BE2C (cell line): ENCODE results near the gene NHLRC1. TPM values are rescaled to one million over a fixed set of nuclear protein-coding genes. Genes with fewer than 3 reads are reported as not detected.
A peak's percentile ranks its signal among the peaks of the same experiment; 100 is the strongest.

Source experiments
- DNase-seq: peaks from one replicate; pipeline ENCODE4 v3.0.0-alpha.2; 2020
- H3K27me3 ChIP-seq: fragments of 250-450 bp; sonication (Bioruptor Pico); 2 replicates; pipeline ENCODE4 v1.5.1; 2020; ENCODE audit warnings: mild to moderate bottlenecking
- H3K36me3 ChIP-seq: fragments of 250-450 bp; sonication (Bioruptor Pico); 2 replicates; pipeline ENCODE4 v1.5.1; 2020; ENCODE audit warnings: mild to moderate bottlenecking
- H3K4me1 ChIP-seq: fragments of 250-450 bp; sonication (Bioruptor Pico); 2 replicates; pipeline ENCODE4 v1.5.1; 2020
- H3K4me3 ChIP-seq: 2 replicates; pipeline ENCODE4 v1.5.1; 2011; ENCODE audit warnings: low read depth, low read length
- H3K9me3 ChIP-seq: fragments of 250-450 bp; sonication (Bioruptor Pico); 2 replicates; pipeline ENCODE4 v1.5.1; 2020
- polyA plus RNA-seq: library from polyadenylated mRNA; unstranded; fragments of >200 nt; gene quantifications from one replicate; pipeline ENCODE4 v1.2.1, GENCODE V29; 2012; ENCODE audit warnings: low read depth, missing spikeins; ENCODE audit not compliant: insufficient read length, insufficient read depth
- TF ChIP-seq, protein P1 (sequence below): IDR thresholded peaks from 2 replicates; pipeline ENCODE4 v1.5.1; 2012; ENCODE audit warnings: mild to moderate bottlenecking, low read depth, low read length

Gene NHLRC1
- 4.7 TPM for polyA plus RNA-seq

DNA sequence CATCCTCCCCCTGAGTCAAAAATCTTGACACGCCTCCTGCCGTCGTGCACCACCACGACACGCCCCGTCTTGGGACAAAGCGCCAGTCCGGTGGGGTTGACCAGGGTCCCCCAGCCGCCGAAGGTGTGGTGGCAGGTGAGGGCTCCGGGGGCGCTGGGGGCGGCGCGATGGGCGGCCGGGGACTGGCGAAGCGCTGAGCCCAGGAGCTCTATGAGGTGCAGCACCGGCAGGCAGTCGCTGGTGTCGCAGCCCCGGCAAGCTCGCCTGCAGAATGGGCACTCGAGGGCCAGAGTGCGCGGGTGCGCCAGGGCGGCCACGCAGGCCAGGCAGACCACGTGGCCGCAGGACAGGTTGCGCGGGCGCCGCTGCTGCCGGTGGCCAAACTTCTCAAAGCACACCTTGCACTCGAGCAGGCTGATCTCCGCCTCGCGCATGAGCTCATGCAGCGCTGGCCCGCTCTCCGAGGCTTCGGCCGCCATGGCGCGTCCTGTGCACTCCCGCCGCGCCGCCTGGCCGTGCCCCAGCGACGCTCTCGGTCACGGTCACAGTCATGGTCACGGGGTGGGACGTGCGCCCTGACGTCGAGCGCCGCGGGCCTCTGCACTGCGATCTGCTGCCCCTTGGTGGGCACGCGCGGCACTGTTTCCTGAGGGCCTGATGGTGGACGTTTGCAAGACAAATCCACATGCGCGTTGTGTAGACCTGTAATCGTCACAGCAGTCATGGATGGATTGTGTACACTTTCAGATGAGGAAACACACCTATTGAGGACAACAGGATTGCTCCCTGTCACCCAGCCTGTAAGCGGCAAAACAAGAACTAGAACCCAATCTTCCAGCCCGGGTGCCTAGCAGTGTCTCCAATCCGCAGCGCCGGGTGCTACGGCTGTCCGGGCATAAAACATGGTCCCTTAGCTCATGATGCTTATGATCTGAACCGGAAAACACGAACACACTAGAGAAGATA lies at the start of gene NHLRC1:
NHLRC1 (minus strand) TSS at position 550 of the 966 bp plus-strand sequence; CDS start at position 479, 71 bp downstream.
- Histone ChIP-seq H3K27me3 (no peaks in the 10 kb centered on the region), H3K4me1 (no peaks in the 10 kb centered on the region), H3K9me3 (no peaks in the 10 kb centered on the region), H3K36me3 (no peaks in the 10 kb centered on the region), H3K4me3 (no peak within 1 kb of the TSS)
- DNase-seq: peak; percentile 82
- TF ChIP-seq, protein P1, sequence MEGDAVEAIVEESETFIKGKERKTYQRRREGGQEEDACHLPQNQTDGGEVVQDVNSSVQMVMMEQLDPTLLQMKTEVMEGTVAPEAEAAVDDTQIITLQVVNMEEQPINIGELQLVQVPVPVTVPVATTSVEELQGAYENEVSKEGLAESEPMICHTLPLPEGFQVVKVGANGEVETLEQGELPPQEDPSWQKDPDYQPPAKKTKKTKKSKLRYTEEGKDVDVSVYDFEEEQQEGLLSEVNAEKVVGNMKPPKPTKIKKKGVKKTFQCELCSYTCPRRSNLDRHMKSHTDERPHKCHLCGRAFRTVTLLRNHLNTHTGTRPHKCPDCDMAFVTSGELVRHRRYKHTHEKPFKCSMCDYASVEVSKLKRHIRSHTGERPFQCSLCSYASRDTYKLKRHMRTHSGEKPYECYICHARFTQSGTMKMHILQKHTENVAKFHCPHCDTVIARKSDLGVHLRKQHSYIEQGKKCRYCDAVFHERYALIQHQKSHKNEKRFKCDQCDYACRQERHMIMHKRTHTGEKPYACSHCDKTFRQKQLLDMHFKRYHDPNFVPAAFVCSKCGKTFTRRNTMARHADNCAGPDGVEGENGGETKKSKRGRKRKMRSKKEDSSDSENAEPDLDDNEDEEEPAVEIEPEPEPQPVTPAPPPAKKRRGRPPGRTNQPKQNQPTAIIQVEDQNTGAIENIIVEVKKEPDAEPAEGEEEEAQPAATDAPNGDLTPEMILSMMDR: peak; percentile 65

DNA sequence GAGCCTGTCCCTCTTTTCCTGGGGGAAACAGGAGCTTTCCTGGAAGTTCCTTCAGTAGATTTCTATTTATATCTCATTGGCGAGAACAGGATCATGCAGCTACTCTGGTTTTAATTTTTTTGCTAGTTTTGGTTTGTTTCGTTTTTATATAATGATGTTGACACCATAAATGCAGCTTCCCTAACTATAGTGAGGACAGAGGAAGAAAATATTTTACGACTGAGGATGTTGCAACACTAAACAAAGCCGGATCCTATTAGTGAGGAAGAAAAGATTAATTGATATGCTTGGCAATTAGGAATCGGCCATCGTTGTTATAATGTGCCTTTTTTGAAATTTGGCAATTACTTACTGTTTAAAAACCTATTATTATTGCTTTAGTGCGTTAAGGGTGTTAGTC lies 49.4 kb upstream of the NHLRC1 start:
- no peaks in the 10 kb centered on the region for H3K36me3 ChIP-seq
- H3K4me3 ChIP-seq: no peak overlapping the region
- no peak for DNase-seq
- no peaks in the 10 kb centered on the region for H3K27me3 ChIP-seq
- TF ChIP-seq, protein P1: no peak
- H3K9me3 ChIP-seq: no peaks in the 10 kb centered on the region
- no peaks in the 10 kb centered on the region for H3K4me1 ChIP-seq

DNA sequence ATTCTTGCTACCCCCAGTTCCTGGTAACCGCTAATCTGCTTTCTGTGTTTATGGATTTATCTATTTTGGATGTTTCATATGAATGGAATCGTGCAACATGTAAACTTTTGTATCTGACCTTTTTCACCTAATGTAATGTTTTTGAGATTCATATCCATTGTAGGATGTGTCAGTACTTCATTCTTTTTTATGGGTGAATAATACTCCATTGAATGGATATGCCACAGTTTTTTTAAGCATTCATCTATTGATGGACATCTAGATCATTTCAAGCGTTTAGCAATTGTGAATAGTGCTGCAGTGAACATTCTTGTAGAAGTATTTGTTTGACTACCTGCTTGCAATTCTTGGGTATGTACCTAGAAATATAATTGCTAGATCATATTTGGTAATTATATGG lies 45.8 kb upstream of the NHLRC1 start:
- Histone ChIP-seq H3K9me3 (no peaks in the 10 kb centered on the region), H3K4me1 (no peaks in the 10 kb centered on the region), H3K27me3 (no peaks in the 10 kb centered on the region), H3K4me3 (no peak overlapping the region), H3K36me3 (no peaks in the 10 kb centered on the region)
- TF ChIP-seq, protein P1: no peak
- no peak for DNase-seq

DNA sequence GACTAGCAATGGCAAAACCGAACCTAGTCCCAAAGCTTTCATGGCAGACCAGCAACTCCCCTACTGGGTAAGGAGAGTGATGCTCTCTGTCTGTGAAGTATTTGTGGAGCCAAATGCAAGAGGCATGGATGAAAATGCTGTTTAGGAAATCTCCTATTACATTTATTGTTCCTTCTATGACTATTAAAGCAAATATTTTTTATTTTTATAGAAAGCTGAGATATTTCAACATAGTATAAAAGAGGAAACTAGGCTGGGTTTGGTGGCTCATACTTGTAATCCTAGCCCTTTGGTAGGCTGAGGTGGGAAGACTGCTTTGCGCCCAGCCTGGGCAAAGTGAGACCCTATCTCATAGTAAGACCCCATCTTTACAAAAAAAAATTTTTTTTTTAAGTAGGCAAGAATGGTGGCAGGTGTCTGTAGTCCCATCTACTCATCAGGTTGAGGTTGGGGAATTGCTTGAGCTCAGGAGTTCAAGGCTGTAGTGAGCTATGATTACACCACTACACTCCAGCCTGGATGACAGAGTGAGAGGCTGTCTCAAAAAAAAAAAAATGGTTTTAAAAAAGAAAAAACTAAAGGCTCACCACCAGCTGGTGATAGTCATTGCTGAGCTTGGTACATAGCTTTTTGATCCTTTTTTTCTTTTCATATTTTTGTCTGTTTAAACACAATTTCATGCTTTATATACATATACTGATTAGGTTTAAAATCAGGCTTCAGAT lies 44.0 kb upstream of the NHLRC1 start:
- Histone ChIP-seq H3K9me3 (no peaks in the 10 kb centered on the region), H3K4me3 (no peak overlapping the region), H3K36me3 (no peaks in the 10 kb centered on the region), H3K4me1 (no peaks in the 10 kb centered on the region), H3K27me3 (no peaks in the 10 kb centered on the region)
- TF ChIP-seq, protein P1: no peak
- no peak for DNase-seq

DNA sequence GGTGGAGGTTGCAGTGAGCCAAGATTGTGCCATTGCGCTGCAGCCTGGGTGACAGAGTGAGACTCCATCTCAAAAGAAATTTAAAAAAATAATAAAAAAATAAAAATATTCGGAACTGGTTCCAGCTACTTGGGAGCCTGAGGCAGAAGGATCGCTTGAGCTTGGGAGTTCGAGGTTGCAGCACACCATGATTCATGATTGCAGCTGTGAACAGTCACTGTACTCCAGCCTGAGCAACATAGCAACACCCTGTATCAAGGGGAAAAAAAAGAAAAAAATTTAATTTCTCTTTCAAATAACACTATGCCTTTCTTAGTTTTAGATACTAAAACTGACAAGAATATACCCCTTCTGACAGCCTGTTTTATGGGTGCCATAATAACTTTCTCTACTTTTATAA lies 43.3 kb upstream of the NHLRC1 start:
- H3K4me3 ChIP-seq: no peak overlapping the region
- DNase-seq: no peak
- no peaks in the 10 kb centered on the region for H3K27me3 ChIP-seq
- H3K36me3 ChIP-seq: peaks cover 3% of the 10 kb centered on the region; the same call in 1 of the 2 replicates
- no peaks in the 10 kb centered on the region for H3K4me1 ChIP-seq
- no peaks in the 10 kb centered on the region for H3K9me3 ChIP-seq
- TF ChIP-seq, protein P1: no peak
